Effector memory CD8-positive, alpha-beta T cell (primary cell): Measurements from ENCODE around the gene CDK14.
"Not testable (repeated sequence)": the region's sequence is repeated elsewhere in the genome, so short reads cannot be mapped to it uniquely, and the experiment has no call there.

Experiments used
- ATAC-seq: fragments of 150-1000 bp; cut with Tn5 transposase; replicated peaks from 2 replicates; pipeline ENCODE4 v1.10.0; 2021; ENCODE audit warnings: mild to moderate bottlenecking, moderate library complexity
- DNase-seq, 3 experiments: peaks; one replicate each; pipeline ENCODE4 v3.0.0; 2021
- H3K27ac Mint-ChIP-seq, 2 donors: one replicate each; pipeline ENCODE4 v1.8.0; 2022; ENCODE audit warnings: mild to moderate bottlenecking in 2 of 2, mixed read lengths in 2 of 2, moderate library complexity in 2 of 2
- H3K27me3 Mint-ChIP-seq, 2 donors: one replicate each; pipeline ENCODE4 v1.8.0; 2022; ENCODE audit warnings: mixed read lengths in 2 of 2
- H3K36me3 Mint-ChIP-seq: one replicate; pipeline ENCODE4 v1.8.0; 2022; ENCODE audit warnings: mild to moderate bottlenecking, moderate library complexity, mixed read lengths; ENCODE audit not compliant: insufficient read depth
- H3K4me1 Mint-ChIP-seq, 2 donors: one replicate each; pipeline ENCODE4 v1.8.0; 2022; ENCODE audit warnings: low read depth in 2 of 2, mixed read lengths in 2 of 2
- H3K4me3 Mint-ChIP-seq, 2 donors: one replicate each; pipeline ENCODE4 v1.8.0; 2022; ENCODE audit warnings: mild to moderate bottlenecking in 2 of 2, mixed read lengths in 2 of 2, moderate library complexity in 2 of 2
- H3K9me3 Mint-ChIP-seq, 2 donors: one replicate each; pipeline ENCODE4 v1.8.0; 2022; ENCODE audit warnings: mixed read lengths in 2 of 2

CDK14 gene

DNA sequence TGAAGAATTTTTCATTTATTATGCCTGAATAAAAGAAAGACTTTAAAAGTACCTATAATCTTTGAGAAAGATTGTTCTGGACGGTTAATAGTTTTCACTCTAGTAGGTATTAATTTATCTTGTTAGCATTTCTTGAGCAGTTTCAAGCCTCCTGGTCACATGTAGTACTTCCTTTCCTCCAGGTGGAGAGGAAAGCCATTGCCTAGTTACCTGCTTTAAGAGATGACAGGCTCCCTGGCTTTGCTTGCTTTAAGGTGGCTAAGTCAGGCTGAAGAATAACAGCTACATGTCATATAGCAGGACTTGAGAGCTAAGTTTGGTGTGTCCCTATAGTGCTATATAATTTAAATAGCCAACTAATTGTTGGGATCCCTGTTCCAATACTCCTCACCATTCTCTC lies 160.2 kb downstream of the CDK14 start:
- Mint-ChIP-seq H3K36me3 (no peaks in the 10 kb centered on the region), H3K27me3 (no peaks in the 10 kb centered on the region), H3K4me3 (no peak overlapping the region), H3K4me1 (no peaks in the 10 kb centered on the region), H3K27ac (no peak overlapping the region), H3K9me3 (peaks cover 0 to 3% of the 10 kb centered on the region in 2 donors)
- ATAC-seq, result no peak
- DNase-seq, result no peak

DNA sequence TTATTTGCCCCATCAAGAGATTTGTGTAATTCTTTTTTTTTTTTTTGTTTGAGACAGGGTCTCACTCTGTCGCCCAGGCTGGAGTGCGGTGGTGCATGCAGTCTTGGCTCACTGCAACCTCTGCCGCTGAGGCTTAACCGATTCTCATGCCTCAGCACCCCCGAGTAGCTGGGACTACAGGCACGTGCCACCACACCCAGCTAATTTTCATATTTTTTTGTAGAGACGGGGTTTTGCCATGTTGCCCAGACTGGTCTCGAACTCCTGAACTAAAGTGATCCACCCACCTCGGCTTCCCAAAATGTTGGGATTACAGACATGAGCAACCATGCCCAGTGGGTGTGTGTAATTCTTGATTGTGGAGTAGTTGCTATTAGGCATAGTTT lies 161.4 kb downstream of the CDK14 start:
- not testable (repeated sequence) for H3K9me3 Mint-ChIP-seq, H3K27ac Mint-ChIP-seq, ATAC-seq, DNase-seq, H3K27me3 Mint-ChIP-seq, H3K4me3 Mint-ChIP-seq, H3K4me1 Mint-ChIP-seq, H3K36me3 Mint-ChIP-seq

GRCh38 chr7:90758933-90759562 lies 162.9 kb downstream of the CDK14 start:
- no peaks in the 10 kb centered on the region for H3K4me1 Mint-ChIP-seq
- H3K36me3 Mint-ChIP-seq, result no peaks in the 10 kb centered on the region
- H3K27me3 Mint-ChIP-seq, result no peaks in the 10 kb centered on the region
- no peak for DNase-seq
- no peak overlapping the region for H3K27ac Mint-ChIP-seq
- ATAC-seq, result no peak
- H3K4me3 Mint-ChIP-seq, result no peak overlapping the region
- H3K9me3 Mint-ChIP-seq, result peaks cover 4 to 10% of the 10 kb centered on the region in 2 donors

DNA sequence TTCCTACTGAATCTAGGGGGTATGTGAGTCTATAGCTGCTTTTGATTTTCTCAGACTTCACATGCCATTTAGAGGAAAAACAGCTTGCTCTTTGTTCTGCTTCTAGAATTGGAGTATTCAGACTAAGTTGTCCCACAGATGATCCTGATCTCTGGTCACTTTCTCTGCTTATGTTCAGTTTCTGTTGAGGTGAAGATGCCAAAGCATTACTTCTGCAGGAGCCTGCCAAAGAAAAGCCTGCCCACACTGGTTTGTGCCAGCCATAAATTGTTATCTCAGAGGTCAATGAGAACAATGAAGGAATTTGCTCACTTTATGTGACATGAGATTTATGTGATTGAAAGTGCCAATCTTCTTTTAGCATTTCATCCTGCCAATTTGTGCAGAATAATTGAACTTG lies 163.6 kb downstream of the CDK14 start:
- Mint-ChIP-seq H3K36me3 (no peaks in the 10 kb centered on the region), H3K27me3 (no peaks in the 10 kb centered on the region), H3K4me1 (no peaks in the 10 kb centered on the region), H3K4me3 (no peak overlapping the region), H3K9me3 (peaks cover 6 to 14% of the 10 kb centered on the region in 2 donors), H3K27ac (no peak overlapping the region)
- ATAC-seq (no peak), DNase-seq (no peak)

DNA sequence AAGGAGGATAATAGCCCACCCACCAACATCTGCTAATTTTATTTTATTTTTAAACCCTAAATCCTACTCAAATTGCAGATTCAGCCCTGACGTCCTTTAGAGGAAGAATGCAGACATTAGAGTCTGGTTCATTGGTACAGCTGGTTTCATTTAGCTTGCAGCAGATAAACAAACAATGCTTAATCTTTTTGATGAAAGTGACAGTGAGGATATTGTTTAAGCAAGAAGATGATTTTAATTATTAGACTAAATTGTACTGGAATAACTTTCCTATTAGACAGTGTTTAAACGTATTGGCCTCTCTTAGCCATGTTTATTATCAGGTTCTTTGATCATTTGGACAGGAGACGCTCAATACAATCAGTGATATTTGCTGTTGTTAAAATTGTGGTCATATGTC lies 164.8 kb downstream of the CDK14 start:
- ATAC-seq (no peak), DNase-seq (no peak)
- Mint-ChIP-seq H3K9me3 (peaks cover 6 to 14% of the 10 kb centered on the region in 2 donors), H3K4me3 (no peak overlapping the region), H3K27ac (no peak overlapping the region), H3K4me1 (no peaks in the 10 kb centered on the region), H3K27me3 (no peaks in the 10 kb centered on the region), H3K36me3 (no peaks in the 10 kb centered on the region)

GRCh38 chr7:90761584-90761983 lies 165.5 kb downstream of the CDK14 start:
- Mint-ChIP-seq H3K27ac (no peak overlapping the region), H3K27me3 (no peaks in the 10 kb centered on the region), H3K9me3 (peaks cover 6 to 14% of the 10 kb centered on the region in 2 donors), H3K4me1 (no peaks in the 10 kb centered on the region), H3K4me3 (no peak overlapping the region), H3K36me3 (no peaks in the 10 kb centered on the region)
- DNase-seq, result no peak
- no peak for ATAC-seq

DNA sequence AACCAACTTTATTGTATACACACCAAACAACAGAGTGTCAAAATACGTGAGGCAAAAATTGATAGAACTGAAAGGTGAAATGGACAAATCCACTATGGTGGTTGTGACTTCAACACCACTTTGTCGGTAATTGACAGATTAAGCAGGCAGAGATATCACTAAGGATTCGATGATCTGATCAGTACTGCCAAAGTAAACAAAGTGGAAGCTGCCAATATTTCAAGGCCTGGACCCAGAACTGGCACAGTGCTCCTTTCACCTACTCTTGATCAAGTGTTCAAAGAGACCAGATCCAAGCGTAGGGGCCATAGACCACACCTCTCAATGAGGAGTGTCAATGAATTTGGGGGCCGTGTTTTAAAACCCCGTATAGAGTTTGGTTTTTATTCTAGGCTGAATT lies 167.0 kb downstream of the CDK14 start:
- H3K4me3 Mint-ChIP-seq, result no peak overlapping the region
- H3K36me3 Mint-ChIP-seq, result no peaks in the 10 kb centered on the region
- DNase-seq (no peak), ATAC-seq (no peak)
- H3K27ac Mint-ChIP-seq, result no peak overlapping the region
- H3K27me3 Mint-ChIP-seq, result no peaks in the 10 kb centered on the region
- no peaks in the 10 kb centered on the region for H3K4me1 Mint-ChIP-seq
- peaks cover 13 to 14% of the 10 kb centered on the region in 2 donors for H3K9me3 Mint-ChIP-seq

DNA sequence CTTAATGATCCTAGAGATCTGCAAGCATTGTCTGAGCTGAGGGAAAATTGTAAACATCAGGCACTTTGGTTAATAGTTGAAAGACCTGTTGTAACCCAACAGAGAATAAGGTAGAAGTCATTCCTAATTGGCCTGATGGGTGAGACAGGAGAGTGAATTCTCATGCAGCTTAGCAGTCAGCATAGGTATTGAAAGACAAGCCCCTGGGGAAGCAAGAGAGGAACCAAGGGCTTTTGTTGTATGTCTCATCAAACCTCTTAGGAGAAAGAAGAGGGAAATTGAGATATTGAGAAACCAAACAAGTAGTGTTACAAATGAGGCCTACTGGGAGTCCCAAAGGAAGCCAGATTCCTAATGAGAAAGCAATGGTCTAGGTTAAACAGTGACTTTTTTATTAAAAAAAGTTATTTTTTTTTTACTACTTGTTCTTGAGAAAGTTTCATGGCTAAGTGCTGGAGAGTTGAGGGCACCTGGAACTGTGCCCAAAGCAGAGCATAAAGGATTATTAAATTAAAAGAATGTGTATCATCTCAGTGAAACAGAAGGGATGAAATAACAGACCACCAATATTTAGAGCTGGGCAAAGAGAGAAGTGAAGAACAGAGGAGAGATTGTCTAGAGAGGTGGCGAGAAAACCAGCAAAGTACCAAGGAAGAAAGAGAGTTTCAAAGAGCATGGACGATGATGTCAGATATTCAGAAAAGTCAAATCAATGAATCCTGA lies 168.9 kb downstream of the CDK14 start:
- Mint-ChIP-seq H3K4me3 (no peak overlapping the region), H3K27me3 (no peaks in the 10 kb centered on the region), H3K9me3 (peaks cover 13 to 14% of the 10 kb centered on the region in 2 donors), H3K4me1 (no peaks in the 10 kb centered on the region), H3K36me3 (no peaks in the 10 kb centered on the region), H3K27ac (no peak overlapping the region)
- DNase-seq (no peak), ATAC-seq (no peak)

DNA sequence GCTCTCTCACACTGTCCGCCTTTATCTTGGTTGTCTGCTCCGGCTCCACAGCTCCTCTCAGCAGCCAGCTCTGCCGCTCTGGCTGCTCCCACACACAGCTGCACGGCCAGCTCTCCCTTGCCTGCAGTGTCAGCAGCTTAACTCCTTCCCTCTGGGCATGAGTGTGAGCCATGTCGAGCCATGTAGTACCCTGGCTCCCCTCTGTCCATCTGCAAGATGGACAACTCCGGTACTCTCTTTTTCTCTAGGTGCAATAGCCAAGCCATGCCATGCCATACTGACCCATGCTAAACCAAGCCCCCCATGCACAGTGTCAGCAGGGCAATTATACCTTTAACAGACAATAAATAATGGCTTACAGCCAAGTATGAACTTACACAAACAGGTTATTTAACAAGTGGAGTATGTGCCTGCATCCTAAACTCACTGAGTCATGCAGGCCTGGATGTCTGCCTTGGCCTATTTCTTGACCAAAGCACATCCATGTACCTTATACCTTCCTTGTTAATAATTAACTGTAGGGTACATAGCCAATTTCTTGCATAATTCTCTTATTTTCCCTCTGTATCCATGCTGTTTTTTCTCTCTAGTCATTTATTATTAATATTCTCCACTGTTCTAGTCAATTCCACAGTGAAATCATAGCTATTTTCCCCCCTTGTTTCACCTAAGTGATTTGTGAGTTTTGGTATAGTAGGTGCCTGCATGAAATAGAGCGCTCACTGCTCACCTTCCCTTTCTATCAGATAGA lies 170.9 kb downstream of the CDK14 start:
- Mint-ChIP-seq H3K4me1 (no peaks in the 10 kb centered on the region), H3K27ac (no peak overlapping the region), H3K4me3 (no peak overlapping the region)

DNA sequence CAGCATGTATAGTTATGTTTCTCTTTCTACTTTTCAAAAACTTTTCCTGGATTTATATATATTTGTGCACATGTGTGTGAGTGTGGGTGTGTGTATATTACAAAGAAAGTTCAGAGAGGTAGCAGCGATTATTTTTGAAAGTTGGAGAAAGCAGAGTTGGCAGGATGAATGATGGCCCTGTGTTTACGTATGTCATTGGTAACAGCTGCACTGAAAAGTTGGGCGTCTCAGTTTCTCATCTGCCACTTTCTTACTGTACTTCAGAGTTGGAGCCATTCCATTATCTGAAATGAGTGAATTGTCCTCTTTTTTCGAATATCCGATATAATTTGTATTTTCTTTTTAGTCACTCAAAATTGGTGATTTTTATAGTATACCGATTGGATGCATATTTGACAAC lies 172.2 kb downstream of the CDK14 start:
- Mint-ChIP-seq H3K4me1 (no peaks in the 10 kb centered on the region), H3K9me3 (peaks cover 10 to 26% of the 10 kb centered on the region in 2 donors), H3K4me3 (no peak overlapping the region), H3K27ac (no peak overlapping the region), H3K27me3 (no peaks in the 10 kb centered on the region), H3K36me3 (no peaks in the 10 kb centered on the region)
- no peak for DNase-seq
- no peak for ATAC-seq

More for the DNA sequence above, 170.9 kb downstream of the CDK14 start:
- ATAC-seq (no peak), DNase-seq (no peak)
- H3K9me3 Mint-ChIP-seq, result peaks cover 9 to 22% of the 10 kb centered on the region in 2 donors
- no peaks in the 10 kb centered on the region for H3K27me3 Mint-ChIP-seq
- no peaks in the 10 kb centered on the region for H3K36me3 Mint-ChIP-seq

GRCh38 chr7:90769036-90769435 lies 172.9 kb downstream of the CDK14 start:
- Mint-ChIP-seq H3K4me1 (no peaks in the 10 kb centered on the region), H3K9me3 (peaks cover 10 to 25% of the 10 kb centered on the region in 2 donors), H3K27me3 (no peaks in the 10 kb centered on the region), H3K36me3 (no peaks in the 10 kb centered on the region), H3K4me3 (no peak overlapping the region), H3K27ac (no peak overlapping the region)
- ATAC-seq, result no peak
- no peak for DNase-seq

DNA sequence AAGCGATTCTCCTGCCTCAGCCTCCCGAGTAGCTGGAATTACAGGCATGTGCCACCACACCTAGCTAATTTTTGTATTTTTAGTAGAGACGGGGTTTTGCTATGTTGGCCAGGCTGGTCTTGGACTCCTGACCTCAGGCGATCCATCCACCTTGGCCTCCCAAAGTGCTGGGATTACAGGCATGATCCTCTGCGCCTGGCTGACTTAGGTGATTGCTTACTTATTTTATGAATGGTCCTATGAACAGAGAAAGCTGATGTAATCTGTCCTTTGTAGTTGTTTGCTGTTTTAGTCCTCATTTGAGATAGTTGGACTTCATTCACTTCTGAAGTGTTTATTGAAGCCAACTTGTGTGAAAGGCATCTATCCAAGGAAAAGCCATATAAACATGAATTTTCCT lies 173.4 kb downstream of the CDK14 start:
- not testable (repeated sequence) for H3K27me3 Mint-ChIP-seq, DNase-seq, H3K36me3 Mint-ChIP-seq, ATAC-seq, H3K4me1 Mint-ChIP-seq, H3K27ac Mint-ChIP-seq, H3K4me3 Mint-ChIP-seq
- H3K9me3 Mint-ChIP-seq, result peaks cover 9 to 21% of the 10 kb centered on the region in 2 donors

- H3K36me3 Mint-ChIP-seq, result no peaks in the 10 kb centered on the region
- DNase-seq (no peak), ATAC-seq (no peak)
- H3K4me3 Mint-ChIP-seq, result no peak overlapping the region
- H3K9me3 Mint-ChIP-seq, result peaks cover 9 to 21% of the 10 kb centered on the region in 2 donors
- H3K27ac Mint-ChIP-seq, result no peak overlapping the region
- no peaks in the 10 kb centered on the region for H3K27me3 Mint-ChIP-seq
- no peaks in the 10 kb centered on the region for H3K4me1 Mint-ChIP-seq
Measured at GRCh38 chr7:90771281-90771680, 175.2 kb downstream of the CDK14 start.

GRCh38 chr7:90772410-90772809 lies 176.3 kb downstream of the CDK14 start:
- Mint-ChIP-seq H3K4me3 (no peak overlapping the region), H3K9me3 (peaks cover 3 to 21% of the 10 kb centered on the region in 2 donors), H3K4me1 (no peaks in the 10 kb centered on the region), H3K27me3 (no peaks in the 10 kb centered on the region), H3K27ac (no peak overlapping the region), H3K36me3 (no peaks in the 10 kb centered on the region)
- DNase-seq (no peak), ATAC-seq (no peak)
